Measurements from ENCODE around the gene NKX2-3.

The NKX2-3 gene

GRCh38 chr10:99573790-99574189 lies 41.0 kb downstream of the NKX2-3 start:
- no peak for DNase-seq (ENCODE audit: low read depth in 2 of 3, low spot score in 2 of 3)

GRCh38 chr10:99579971-99580370 lies 47.2 kb downstream of the NKX2-3 start:
- DNase-seq (ENCODE audit: low read depth in 2 of 3, low spot score in 2 of 3), result no peak

- no peak for DNase-seq (ENCODE audit: low read depth in 2 of 3, low spot score in 2 of 3)
These were observed 49.6 kb downstream of the NKX2-3 start for GRCh38 chr10:99582255-99582770.

GRCh38 chr10:99583687-99584086 lies 50.9 kb downstream of the NKX2-3 start:
- no peak for DNase-seq (ENCODE audit: low read depth in 2 of 3, low spot score in 2 of 3)

All from activated CD8-positive, alpha-beta memory T cell treated with anti-CD3 and anti-CD28 coated beads for 48 hours (primary cell).